GM19239 (cell line): ENCODE measurements around the gene COL26A1.

Experiments
- DNase-seq: peaks from one replicate; pipeline ENCODE4 v3.0.0; 2011; ENCODE audit warnings: low spot score; ENCODE audit not compliant: insufficient read length
- FAIRE-seq: peaks from 2 replicates; lab custom pipeline; 2011; peaks lifted over from hg19 to GRCh38; lab: Jason Lieb, UNC

COL26A1 gene

GRCh38 chr7:101522021-101522420 lies 159.3 kb downstream of the COL26A1 start:
- DNase-seq = no peak
- no peak for FAIRE-seq

- FAIRE-seq (no peak), DNase-seq (no peak)
Measured at GRCh38 chr7:101527844-101528667, 165.4 kb downstream of the COL26A1 start.

- DNase-seq = no peak
- FAIRE-seq = no peak
Measured at GRCh38 chr7:101529560-101529959, 166.9 kb downstream of the COL26A1 start.

- FAIRE-seq (no peak), DNase-seq (no peak)
Measured at GRCh38 chr7:101531726-101532357, 169.2 kb downstream of the COL26A1 start.

GRCh38 chr7:101532400-101533102 lies 169.9 kb downstream of the COL26A1 start:
- no peak for FAIRE-seq

GRCh38 chr7:101533103-101533465 lies 170.4 kb downstream of the COL26A1 start:
- FAIRE-seq = no peak
- no peak for DNase-seq

More at GRCh38 chr7:101532400-101533102, 169.9 kb downstream of the COL26A1 start:
- DNase-seq = no peak

- FAIRE-seq = no peak
- DNase-seq = no peak
Measured at GRCh38 chr7:101534015-101534803, 171.5 kb downstream of the COL26A1 start.

- FAIRE-seq (no peak), DNase-seq (no peak)
Measured at GRCh38 chr7:101534873-101535272, 172.2 kb downstream of the COL26A1 start.

- DNase-seq (no peak), FAIRE-seq (no peak)
Measured at GRCh38 chr7:101535351-101535751, 172.7 kb downstream of the COL26A1 start.

GRCh38 chr7:101536232-101536631 lies 173.6 kb downstream of the COL26A1 start:
- DNase-seq = no peak
- FAIRE-seq = no peak

GRCh38 chr7:101536668-101537067 lies 174.0 kb downstream of the COL26A1 start:
- DNase-seq (no peak), FAIRE-seq (no peak)

- no peak for FAIRE-seq
- DNase-seq = no peak
Measured at GRCh38 chr7:101537205-101537604, 174.5 kb downstream of the COL26A1 start.

GRCh38 chr7:101537935-101538595 lies 175.4 kb downstream of the COL26A1 start:
- no peak for FAIRE-seq
- no peak for DNase-seq

- FAIRE-seq = no peak
- DNase-seq = peak; percentile 74
Measured at GRCh38 chr7:101538596-101539459, 176.2 kb downstream of the COL26A1 start.

GRCh38 chr7:101539784-101540183 lies 177.1 kb downstream of the COL26A1 start:
- no peak for DNase-seq
- no peak for FAIRE-seq

GRCh38 chr7:101542527-101543241 lies 180.0 kb downstream of the COL26A1 start:
- FAIRE-seq (no peak), DNase-seq (peak; percentile 77)

GRCh38 chr7:101543242-101543766 lies 180.6 kb downstream of the COL26A1 start:
- DNase-seq = no peak
- no peak for FAIRE-seq

- DNase-seq (no peak), FAIRE-seq (no peak)
Measured at GRCh38 chr7:101543846-101544245, 181.2 kb downstream of the COL26A1 start.
